ENCODE measurements around the gene RAMP1. TPM values are rescaled to one million over a fixed set of nuclear protein-coding genes. Genes with fewer than 3 reads are reported as not detected.

Gene RAMP1
- total and polyA plus RNA-seq, 9 of the 15 experiments (the other 6 are each of a cell fraction or from before 2014, with no cell fraction given), result 0.72 to 0.77 TPM; not detected in 7

GRCh38 chr2:237820421-237820820 lies 39.0 kb upstream of the RAMP1 start (continued):
- no peak for TF ChIP-seq CUX1 (CRISPR knock-in tag; IDR thresholded peaks at IDR 0.05)
- no peak for TF ChIP-seq XRCC3 (IDR thresholded peaks at IDR 0.05)
- TF ChIP-seq MYNN (IDR thresholded peaks at IDR 0.05), result no peak
- TF ChIP-seq MYNN (CRISPR knock-in tag; IDR thresholded peaks at IDR 0.05), result no peak
- TF ChIP-seq CTBP1 (IDR thresholded peaks at IDR 0.05; ENCODE audit: borderline replicate concordance), result no peak
- no peak for TF ChIP-seq CREB5 (CRISPR knock-in tag; IDR thresholded peaks at IDR 0.05)
- no peak for TF ChIP-seq FOXM1 (IDR thresholded peaks at IDR 0.05; ENCODE audit: low read depth)
- TF ChIP-seq FOXM1 (CRISPR knock-in tag; IDR thresholded peaks at IDR 0.05; ENCODE audit: low read depth), result no peak
- TF ChIP-seq RERE (CRISPR knock-in tag; IDR thresholded peaks at IDR 0.05; ENCODE audit: borderline replicate concordance), result no peak
- TF ChIP-seq ZNF263 (CRISPR knock-in tag; IDR thresholded peaks at IDR 0.05; ENCODE audit: borderline replicate concordance), result no peak
- no peak for TF ChIP-seq MTA1 (IDR thresholded peaks at IDR 0.05; ENCODE audit: borderline replicate concordance)
